Adrenal gland (tissue), 12 donors: ENCODE data around the gene RANBP2. TPM values are rescaled to one million over a fixed set of nuclear protein-coding genes. Genes with fewer than 3 reads are reported as not detected.

Experiments
- DNase-seq, 7 donors: peaks; one replicate each; pipeline ENCODE4 v3.0.0-alpha.2; 2019 to 2020
- H3K27ac ChIP-seq, 5 donors: fragments of 200-600 bp; sonication (generic) in 4 of 5; 1 replicate in 3 of 5; 2 replicates in 2 of 5; pipeline versions ENCODE4 v1.5.1 to v1.8.0; 2016 to 2020; ENCODE audit warnings: mild to moderate bottlenecking in 1 of 5
- H3K27me3 ChIP-seq: fragments of 200-600 bp; 2 replicates; pipeline ENCODE4 v1.8.0; 2021
- H3K36me3 ChIP-seq, 2 donors: fragments of 200-600 bp; replicated peaks in 1 of 2; 1 replicate in 1 of 2; 2 replicates in 1 of 2; pipeline versions ENCODE4 v1.5.1 to v1.8.0; 2018 to 2022
- H3K4me1 ChIP-seq, 2 donors: fragments of 200-600 bp; replicated peaks in 1 of 2; 1 replicate in 1 of 2; 2 replicates in 1 of 2; pipeline versions ENCODE4 v1.5.1 to v1.8.0; 2018 to 2021
- H3K4me3 ChIP-seq, 4 donors: fragments of 200-600 bp; sonication (generic) in 3 of 4; one replicate each; pipeline ENCODE4 v1.5.1; 2016 to 2018
- H3K9me3 ChIP-seq, 3 donors: fragments of 200-600 bp; sonication (generic) in 1 of 3; replicated peaks in 1 of 3; 1 replicate in 2 of 3; 2 replicates in 1 of 3; pipeline versions ENCODE4 v1.5.1 to v1.8.0; 2016 to 2021
- POLR2A ChIP-seq, 2 donors: fragments of 450-650 bp; IDR thresholded peaks; one replicate each; pipeline ENCODE4 v1.6.1; 2017; ENCODE audit warnings: antibody characterized with exemption in 2 of 2, mild to moderate bottlenecking in 2 of 2, moderate library complexity in 1 of 2
- WGBS, 4 donors: extraction: QIAGEN DNeasy Blood & Tissue Kit in 2 of 4; methylation state at CpG; one replicate each; pipeline versions ENCODE4 v1.1.5 to v1.1.7; 2013 to 2017; 5-methylcytosine and 5-hydroxymethylcytosine counted together
- intact Hi-C, 2 donors: fragments of 100-400 bp; cut with DNase I; formaldehyde crosslinking; loops; one replicate each; pipeline versions ENCODE4 v1.14.1 to v1.15.0; 2022 to 2023
- polyA plus RNA-seq, 3 donors: library from polyadenylated mRNA; stranded (reverse); fragments of 200-250 nt in 2 of 3; fragments of 350-450 nt in 1 of 3; fragmentation: Illumina TruSeq in 1 of 3; extraction: RNeasy Lipid Tissue Mini Kit (QIAGEN cat#74804) in 1 of 3; gene quantifications; one replicate each; pipeline ENCODE4 v1.2.3, GENCODE V29; 2013 to 2014
- total RNA-seq, 9 donors: library from RNA; depleted of rRNA in 4 of 9; stranded (reverse); fragments of >200 nt in 4 of 9; fragments of 120-200 nt in 1 of 9; fragmentation: NEBNext Ultra II Directional in 1 of 9; extraction: Animal tissue kit (Norgen Biotek cat#: 25700) in 1 of 9; gene quantifications; one replicate each; pipeline versions ENCODE4 v1.1.0 to v1.2.4, GENCODE V29; 2013 to 2023
- TF ChIP-seq, protein P1 (sequence below), 6 experiments: fragments of 450-650 bp in 4 of 6; fragments of 200-600 bp in 2 of 6; sonication (generic) in 1 of 6; IDR thresholded peaks; 1 replicate in 5 of 6; 2 replicates in 1 of 6; pipeline versions ENCODE4 v1.5.1 to v1.8.0; 2016 to 2021; ENCODE audit warnings: antibody characterized with exemption in 6 of 6, mild to moderate bottlenecking in 2 of 6, moderate library complexity in 1 of 6
- donor health status: healthy with polysubstance abuse.
- donor health status: Bipolar disorder and iron deficiency.
- donor health status: DM: yes; HTN: yes; CAD: no.
- donor health status: DM: no; HTN: no; CAD: no.
- donor health status: DM: no; HTN: no; CAD: no.
- donor health status: DM: yes; HTN: yes; CAD: no.

The RANBP2 gene
- total and polyA plus RNA-seq, 12 donors = 17.7 to 85.3 (median 68.5) TPM

- Histone ChIP-seq H3K36me3 (peaks cover 0 to 7% of the 10 kb centered on the region in 2 donors), H3K4me1 (no peaks in the 10 kb centered on the region), H3K9me3 (no peaks in the 10 kb centered on the region), H3K27me3 (no peaks in the 10 kb centered on the region), H3K27ac (no peak overlapping the region), H3K4me3 (no peak overlapping the region)
- TF ChIP-seq POLR2A (IDR thresholded peaks at IDR 0.05) = no peak
- TF ChIP-seq, protein P1, sequence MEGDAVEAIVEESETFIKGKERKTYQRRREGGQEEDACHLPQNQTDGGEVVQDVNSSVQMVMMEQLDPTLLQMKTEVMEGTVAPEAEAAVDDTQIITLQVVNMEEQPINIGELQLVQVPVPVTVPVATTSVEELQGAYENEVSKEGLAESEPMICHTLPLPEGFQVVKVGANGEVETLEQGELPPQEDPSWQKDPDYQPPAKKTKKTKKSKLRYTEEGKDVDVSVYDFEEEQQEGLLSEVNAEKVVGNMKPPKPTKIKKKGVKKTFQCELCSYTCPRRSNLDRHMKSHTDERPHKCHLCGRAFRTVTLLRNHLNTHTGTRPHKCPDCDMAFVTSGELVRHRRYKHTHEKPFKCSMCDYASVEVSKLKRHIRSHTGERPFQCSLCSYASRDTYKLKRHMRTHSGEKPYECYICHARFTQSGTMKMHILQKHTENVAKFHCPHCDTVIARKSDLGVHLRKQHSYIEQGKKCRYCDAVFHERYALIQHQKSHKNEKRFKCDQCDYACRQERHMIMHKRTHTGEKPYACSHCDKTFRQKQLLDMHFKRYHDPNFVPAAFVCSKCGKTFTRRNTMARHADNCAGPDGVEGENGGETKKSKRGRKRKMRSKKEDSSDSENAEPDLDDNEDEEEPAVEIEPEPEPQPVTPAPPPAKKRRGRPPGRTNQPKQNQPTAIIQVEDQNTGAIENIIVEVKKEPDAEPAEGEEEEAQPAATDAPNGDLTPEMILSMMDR (IDR thresholded peaks at IDR 0.05) = no peak
- WGBS, 4 donors = 96 to 98% (median 97%) methylated on average over 2 of the region's 2 CpGs
- intact Hi-C loops = no loop called here
- no peak for DNase-seq
These were observed 101.2 kb downstream of the RANBP2 start for GRCh38 chr2:108820482-108820881.

- WGBS, 4 donors = 95 to 100% (median 96%) methylated on average over 1 of the region's 1 CpG
- H3K27ac ChIP-seq = no peak overlapping the region
- TF ChIP-seq POLR2A (IDR thresholded peaks at IDR 0.05) = no peak
- TF ChIP-seq, protein P1 (IDR thresholded peaks at IDR 0.05) = no peak
- H3K4me1 ChIP-seq = no peaks in the 10 kb centered on the region
- DNase-seq = no peak
- H3K9me3 ChIP-seq = no peaks in the 10 kb centered on the region
- no peaks in the 10 kb centered on the region for H3K36me3 ChIP-seq
- intact Hi-C loops = no loop called here
- no peak overlapping the region for H3K4me3 ChIP-seq
- H3K27me3 ChIP-seq = no peaks in the 10 kb centered on the region
These were observed 104.0 kb downstream of the RANBP2 start for GRCh38 chr2:108823286-108823685.

GRCh38 chr2:108824316-108825070 lies 105.2 kb downstream of the RANBP2 start:
- Histone ChIP-seq H3K27ac (no peak overlapping the region), H3K4me1 (no peaks in the 10 kb centered on the region), H3K4me3 (no peak overlapping the region), H3K9me3 (no peaks in the 10 kb centered on the region), H3K36me3 (no peaks in the 10 kb centered on the region), H3K27me3 (no peaks in the 10 kb centered on the region)
- 94 to 98% (median 95%) methylated on average over 5 of the region's 5 CpGs for WGBS, 4 donors
- intact Hi-C loops = no loop called here
- no peak for DNase-seq
- TF ChIP-seq POLR2A (IDR thresholded peaks at IDR 0.05) = no peak
- TF ChIP-seq, protein P1 (IDR thresholded peaks at IDR 0.05) = no peak

DNA sequence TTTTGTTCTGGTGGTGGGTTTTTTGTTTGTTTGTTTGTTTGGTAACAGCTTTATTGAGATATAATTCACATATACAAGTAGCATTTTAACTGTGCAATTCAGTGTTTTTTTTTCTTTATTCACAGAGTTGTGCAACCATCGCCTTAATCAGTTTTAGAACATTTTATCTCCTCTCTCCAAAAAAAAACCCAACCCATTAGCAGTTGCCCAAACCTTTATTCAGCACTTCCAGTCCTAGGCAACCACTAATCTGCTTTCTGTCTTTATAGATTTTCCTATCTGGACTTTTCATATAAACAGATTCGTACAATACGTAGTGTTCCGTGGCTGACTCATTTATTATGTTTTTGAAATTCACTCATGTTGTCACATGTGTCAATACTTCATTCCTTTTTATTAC lies 106.0 kb downstream of the RANBP2 start:
- Histone ChIP-seq H3K4me1 (no peaks in the 10 kb centered on the region), H3K27ac (no peak overlapping the region), H3K4me3 (no peak overlapping the region), H3K36me3 (no peaks in the 10 kb centered on the region), H3K9me3 (no peaks in the 10 kb centered on the region), H3K27me3 (no peaks in the 10 kb centered on the region)
- intact Hi-C loops = no loop called here
- 53 to 75% (median 62%) methylated on average over 4 of the region's 4 CpGs for WGBS, 4 donors
- no peak for DNase-seq
- TF ChIP-seq, protein P1 (IDR thresholded peaks at IDR 0.05) = no peak
- TF ChIP-seq POLR2A (IDR thresholded peaks at IDR 0.05) = no peak
